ENCODE results near the gene GBP1. TPM values are rescaled to one million over a fixed set of nuclear protein-coding genes. Genes with fewer than 3 reads are reported as not detected.

The GBP1 gene
- total RNA-seq, 2 donors from 2014 or later, result not detected

- Histone ChIP-seq H3K27me3 (ENCODE audit: control insufficient read depth, insufficient read depth, low read length, poor library complexity, severe bottlenecking) (no peaks in the 10 kb centered on the region), H3K9ac (ENCODE audit: extremely low read depth, low read length, poor library complexity, severe bottlenecking) (no peak overlapping the region), H3K4me3 (ENCODE audit: low read length) (no peak overlapping the region), H3K36me3 (ENCODE audit: control insufficient read depth, insufficient read depth, low read length) (no peaks in the 10 kb centered on the region), H3K4me1 (ENCODE audit: control insufficient read depth, insufficient read depth, low read length) (no peaks in the 10 kb centered on the region), H3K27ac (ENCODE audit: low read depth, low read length) (no peak overlapping the region), H3K9me3 (ENCODE audit: control insufficient read depth, low read length) (peaks cover 18% of the 10 kb centered on the region)
- Mint-ChIP-seq H3K36me3 (ENCODE audit: low read depth) (no peaks in the 10 kb centered on the region), H3K4me3 (no peak overlapping the region), H3K27me3 (ENCODE audit: insufficient read depth) (no peaks in the 10 kb centered on the region), H3K27ac (no peak overlapping the region), H3K9me3 (peaks cover 15% of the 10 kb centered on the region), H3K4me1 (no peaks in the 10 kb centered on the region)
- WGBS, 2 experiments (ENCODE audit: insufficient coverage in 1 of 2, insufficient read length in 1 of 2), result 78 to 88% methylated on average over 1 to 3 of the region's 3 CpGs
- no peak for DNase-seq
- TF ChIP-seq CTCF (conservative IDR thresholded peaks at IDR 0.05), result no peak
Observed at GRCh38 chr1:89041119-89041641, 23.8 kb downstream of the GBP1 start.

GRCh38 chr1:89040315-89040626 lies 24.7 kb downstream of the GBP1 start:
- no peak overlapping the region for H3K27ac Mint-ChIP-seq
- peaks cover 20% of the 10 kb centered on the region for H3K9me3 Mint-ChIP-seq
- TF ChIP-seq CTCF (conservative IDR thresholded peaks at IDR 0.05), result no peak
- Histone ChIP-seq H3K4me1 (ENCODE audit: control insufficient read depth, insufficient read depth, low read length) (no peaks in the 10 kb centered on the region), H3K27ac (ENCODE audit: low read depth, low read length) (no peak overlapping the region), H3K9ac (ENCODE audit: extremely low read depth, low read length, poor library complexity, severe bottlenecking) (no peak overlapping the region), H3K9me3 (ENCODE audit: control insufficient read depth, low read length) (peaks cover 18% of the 10 kb centered on the region), H3K27me3 (ENCODE audit: control insufficient read depth, insufficient read depth, low read length, poor library complexity, severe bottlenecking) (no peaks in the 10 kb centered on the region), H3K4me3 (ENCODE audit: low read length) (no peak overlapping the region), H3K36me3 (ENCODE audit: control insufficient read depth, insufficient read depth, low read length) (no peaks in the 10 kb centered on the region)
- 82% methylated on average over 1 of the region's 1 CpG; no CpG with 5 or more reads in 1 of the 2 experiments for WGBS, 2 experiments (ENCODE audit: insufficient coverage in 1 of 2, insufficient read length in 1 of 2)
- H3K4me1 Mint-ChIP-seq, result no peaks in the 10 kb centered on the region
- H3K36me3 Mint-ChIP-seq (ENCODE audit: low read depth), result no peaks in the 10 kb centered on the region
- no peak overlapping the region for H3K4me3 Mint-ChIP-seq
- H3K27me3 Mint-ChIP-seq (ENCODE audit: insufficient read depth), result no peaks in the 10 kb centered on the region
- no peak for DNase-seq

- H3K27me3 Mint-ChIP-seq (ENCODE audit: insufficient read depth), result no peaks in the 10 kb centered on the region
- no peak overlapping the region for H3K4me3 Mint-ChIP-seq
- 85 to 86% methylated on average over 1 of the region's 1 CpG for WGBS, 2 experiments (ENCODE audit: insufficient coverage in 1 of 2, insufficient read length in 1 of 2)
- H3K27me3 ChIP-seq (ENCODE audit: control insufficient read depth, insufficient read depth, low read length, poor library complexity, severe bottlenecking), result no peaks in the 10 kb centered on the region
- H3K36me3 Mint-ChIP-seq (ENCODE audit: low read depth), result no peaks in the 10 kb centered on the region
- peaks cover 24% of the 10 kb centered on the region for H3K9me3 Mint-ChIP-seq
- no peak overlapping the region for H3K9ac ChIP-seq (ENCODE audit: extremely low read depth, low read length, poor library complexity, severe bottlenecking)
- TF ChIP-seq CTCF (conservative IDR thresholded peaks at IDR 0.05), result no peak
- no peak overlapping the region for H3K27ac Mint-ChIP-seq
- H3K27ac ChIP-seq (ENCODE audit: low read depth, low read length), result no peak overlapping the region
- no peaks in the 10 kb centered on the region for H3K4me1 ChIP-seq (ENCODE audit: control insufficient read depth, insufficient read depth, low read length)
- H3K4me1 Mint-ChIP-seq, result no peaks in the 10 kb centered on the region
- no peak overlapping the region for H3K4me3 ChIP-seq (ENCODE audit: low read length)
- H3K9me3 ChIP-seq (ENCODE audit: control insufficient read depth, low read length), result peaks cover 11% of the 10 kb centered on the region
- no peaks in the 10 kb centered on the region for H3K36me3 ChIP-seq (ENCODE audit: control insufficient read depth, insufficient read depth, low read length)
- DNase-seq, result no peak
Observed at GRCh38 chr1:89037186-89037585, 27.8 kb downstream of the GBP1 start.

All from endodermal cell (in vitro differentiated cells).